ENCODE measurements around the gene SMARCC2.
"Not testable (repeated sequence)": the region's sequence is repeated elsewhere in the genome, so short reads cannot be mapped to it uniquely, and the experiment has no call there.

Gene SMARCC2

DNA sequence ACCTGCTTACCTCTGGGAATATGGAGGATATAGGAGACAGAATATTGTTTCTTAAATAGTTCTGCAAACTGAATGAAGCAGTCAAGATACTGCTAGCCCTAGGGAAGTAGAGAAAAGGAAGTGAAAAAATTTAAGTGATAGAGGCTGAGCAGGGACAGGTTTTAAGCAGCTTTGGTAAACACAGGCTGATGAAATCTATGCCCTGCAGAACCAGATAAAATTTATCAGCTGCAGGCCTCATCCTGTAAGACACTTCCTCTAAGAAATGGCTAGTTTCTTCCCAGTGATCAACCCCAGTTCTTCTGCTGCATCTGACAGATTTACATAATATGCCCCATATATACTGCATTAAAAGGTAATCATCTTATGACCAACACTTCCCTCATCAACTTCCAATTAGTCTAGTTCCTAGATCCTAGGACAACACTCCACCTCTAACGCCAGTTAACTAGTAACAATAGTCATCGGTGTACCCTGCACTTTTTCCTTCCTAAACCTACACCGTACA lies 62.5 kb downstream of the SMARCC2 start:
- FAIRE-seq (no peak), DNase-seq (ENCODE audit: insufficient read length, low spot score) (no peak)

DNA sequence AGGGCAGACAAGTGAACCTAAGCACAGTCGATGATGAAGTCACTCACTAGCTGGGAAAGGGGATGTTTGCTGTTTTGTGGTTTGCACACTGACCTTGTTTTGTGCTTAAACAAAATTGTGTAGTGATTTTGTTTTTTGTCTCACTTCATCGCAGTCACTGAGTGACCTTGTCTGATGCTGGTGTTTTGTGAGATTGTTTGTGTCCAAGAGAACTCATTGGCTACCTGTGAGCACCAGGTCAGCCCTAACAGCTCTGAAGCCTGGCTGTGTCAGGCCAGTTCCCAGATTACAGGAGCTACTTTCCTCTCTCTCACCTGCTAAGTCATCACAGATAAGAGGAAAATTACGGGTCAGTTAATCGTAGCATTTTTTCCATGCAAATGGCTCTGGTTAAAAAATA lies 65.2 kb downstream of the SMARCC2 start:
- DNase-seq (ENCODE audit: insufficient read length, low spot score) (no peak), FAIRE-seq (no peak)

DNA sequence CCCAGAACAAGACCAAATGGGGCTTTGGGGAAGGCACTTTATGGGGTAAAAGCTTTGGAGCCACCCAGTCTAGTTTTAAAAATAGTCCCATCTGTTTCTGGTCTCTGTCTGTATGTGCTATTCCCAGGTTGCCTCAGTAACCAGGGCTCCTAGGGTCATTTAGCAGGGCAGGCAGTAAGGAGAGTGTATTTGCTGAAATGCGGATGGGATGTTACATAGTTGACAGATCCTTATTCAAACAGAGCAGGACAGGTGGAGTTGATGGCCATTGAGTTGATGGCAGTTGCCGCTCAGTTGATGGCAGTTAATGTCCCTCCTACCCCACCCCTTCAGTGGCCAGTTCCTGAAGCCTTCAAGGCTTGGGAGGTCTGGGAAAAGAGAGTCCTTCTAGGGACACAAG lies 66.6 kb downstream of the SMARCC2 start:
- no peak for DNase-seq (ENCODE audit: insufficient read length, low spot score)
- no peak for FAIRE-seq

DNA sequence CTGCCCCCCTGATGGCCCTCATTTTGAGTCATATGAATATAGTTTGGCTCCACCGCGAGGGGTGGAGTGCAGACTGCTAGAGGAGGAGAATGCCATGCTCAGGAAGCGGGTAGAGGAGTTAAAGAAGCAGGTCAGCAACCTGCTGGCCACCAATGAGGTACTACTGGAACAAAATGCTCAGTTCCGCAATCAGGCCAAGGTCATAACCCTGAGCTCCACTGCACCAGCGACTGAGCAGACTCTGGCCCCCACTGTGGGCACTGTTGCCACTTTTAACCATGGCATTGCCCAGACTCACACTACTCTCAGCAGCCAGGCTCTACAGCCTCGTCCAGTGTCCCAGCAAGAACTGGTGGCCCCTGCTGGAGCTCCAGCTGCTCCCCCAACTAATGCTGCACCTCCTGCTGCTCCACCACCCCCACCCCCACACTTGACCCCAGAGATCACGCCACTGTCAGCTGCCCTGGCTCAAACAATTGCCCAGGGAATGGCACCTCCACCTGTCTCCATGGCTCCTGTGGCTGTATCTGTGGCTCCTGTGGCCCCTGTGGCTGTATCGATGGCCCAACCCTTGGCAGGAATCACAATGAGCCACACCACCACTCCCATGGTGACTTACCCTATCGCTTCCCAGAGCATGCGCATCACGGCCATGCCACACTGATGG lies 67.9 kb downstream of the SMARCC2 start:
- DNase-seq (ENCODE audit: insufficient read length, low spot score) (no peak), FAIRE-seq (no peak)

DNA sequence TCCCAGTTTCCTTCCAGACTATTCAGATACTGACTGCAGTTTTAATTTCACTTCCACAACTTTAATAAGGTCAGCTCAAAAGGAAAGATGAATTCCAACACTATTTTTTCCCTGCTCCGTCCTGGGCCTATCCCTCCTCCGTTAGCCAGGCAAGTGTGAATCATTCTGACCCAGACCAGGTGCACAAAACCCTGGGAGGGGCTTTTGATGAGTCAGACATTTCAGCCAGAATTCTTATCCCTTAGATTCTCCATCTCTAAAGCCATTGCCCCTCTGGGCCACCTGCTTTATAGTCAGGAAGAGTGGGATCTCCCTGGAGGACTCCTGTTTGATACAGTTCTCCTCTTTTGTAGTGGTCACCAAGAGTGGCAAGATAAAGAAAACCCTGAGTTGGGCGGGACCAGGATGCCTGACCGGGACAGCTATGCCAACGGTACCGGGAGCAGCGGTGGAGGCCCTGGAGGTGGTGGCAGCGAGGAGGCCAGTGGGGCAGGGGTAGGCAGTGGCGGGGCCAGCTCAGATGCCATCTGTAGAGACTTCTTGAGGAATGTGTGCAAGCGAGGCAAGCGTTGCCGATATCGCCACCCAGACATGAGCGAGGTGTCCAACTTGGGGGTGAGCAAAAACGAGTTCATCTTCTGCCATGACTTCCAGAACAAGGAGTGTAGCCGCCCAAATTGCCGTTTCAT lies 69.0 kb downstream of the SMARCC2 start:
- no peak for FAIRE-seq
- DNase-seq (ENCODE audit: insufficient read length, low spot score): no peak

DNA sequence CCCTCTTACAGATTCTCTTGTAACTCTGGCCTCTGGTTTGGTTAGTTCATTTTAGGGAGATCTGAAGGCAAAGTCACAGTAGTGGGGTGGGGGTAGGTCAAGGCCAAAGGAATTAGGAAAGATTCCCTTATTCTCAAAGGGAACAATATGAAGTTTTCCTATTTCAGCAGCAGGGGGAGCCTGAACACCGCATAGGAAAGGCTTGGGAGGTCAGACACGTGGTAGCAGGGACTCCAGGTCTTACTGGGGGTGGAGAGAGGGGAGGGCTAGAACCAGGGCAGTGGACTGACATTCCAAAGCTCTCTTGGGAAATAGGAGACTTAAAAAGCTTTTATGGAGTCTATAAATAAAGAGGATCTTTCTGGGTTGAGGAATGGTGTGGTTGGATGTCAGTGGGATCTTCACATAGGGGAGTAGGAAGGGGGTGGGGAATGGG lies 69.9 kb downstream of the SMARCC2 start:
- FAIRE-seq: peak; percentile 80
- peak; percentile 44 for DNase-seq (ENCODE audit: insufficient read length, low spot score)

DNA sequence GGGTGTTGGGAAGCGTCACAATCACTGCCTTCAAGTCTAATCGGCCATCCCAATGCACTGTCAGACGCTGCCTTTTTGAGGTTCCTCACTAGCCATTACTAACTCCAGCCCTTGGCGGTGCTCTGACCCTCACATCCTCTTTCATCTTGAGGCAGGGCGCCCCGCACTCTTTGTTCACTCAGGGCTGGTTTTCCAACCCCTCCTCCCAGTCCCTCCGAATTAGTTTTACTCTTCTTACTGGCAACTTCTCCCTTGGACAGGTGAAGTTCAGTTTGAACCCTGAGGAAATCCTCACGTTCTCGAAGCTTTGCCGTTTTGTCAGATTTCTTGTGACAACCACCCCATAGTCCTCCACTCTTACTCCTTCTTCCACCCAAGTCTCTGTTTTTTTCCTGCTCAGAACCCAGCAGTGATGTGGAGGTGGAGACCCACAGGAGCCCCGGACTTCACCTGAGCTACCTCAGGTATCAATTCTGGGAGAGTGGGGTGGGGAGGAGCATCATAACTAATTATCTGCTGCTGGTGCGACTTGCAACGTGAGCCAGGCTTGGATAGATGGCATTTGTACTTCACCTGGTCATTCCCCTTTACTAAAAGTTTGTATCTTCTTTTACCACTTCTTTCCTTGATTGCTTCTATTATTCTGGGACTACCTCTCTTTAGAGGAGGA lies 70.5 kb downstream of the SMARCC2 start:
- DNase-seq (ENCODE audit: insufficient read length, low spot score) (no peak), FAIRE-seq (peak; percentile 57)

DNA sequence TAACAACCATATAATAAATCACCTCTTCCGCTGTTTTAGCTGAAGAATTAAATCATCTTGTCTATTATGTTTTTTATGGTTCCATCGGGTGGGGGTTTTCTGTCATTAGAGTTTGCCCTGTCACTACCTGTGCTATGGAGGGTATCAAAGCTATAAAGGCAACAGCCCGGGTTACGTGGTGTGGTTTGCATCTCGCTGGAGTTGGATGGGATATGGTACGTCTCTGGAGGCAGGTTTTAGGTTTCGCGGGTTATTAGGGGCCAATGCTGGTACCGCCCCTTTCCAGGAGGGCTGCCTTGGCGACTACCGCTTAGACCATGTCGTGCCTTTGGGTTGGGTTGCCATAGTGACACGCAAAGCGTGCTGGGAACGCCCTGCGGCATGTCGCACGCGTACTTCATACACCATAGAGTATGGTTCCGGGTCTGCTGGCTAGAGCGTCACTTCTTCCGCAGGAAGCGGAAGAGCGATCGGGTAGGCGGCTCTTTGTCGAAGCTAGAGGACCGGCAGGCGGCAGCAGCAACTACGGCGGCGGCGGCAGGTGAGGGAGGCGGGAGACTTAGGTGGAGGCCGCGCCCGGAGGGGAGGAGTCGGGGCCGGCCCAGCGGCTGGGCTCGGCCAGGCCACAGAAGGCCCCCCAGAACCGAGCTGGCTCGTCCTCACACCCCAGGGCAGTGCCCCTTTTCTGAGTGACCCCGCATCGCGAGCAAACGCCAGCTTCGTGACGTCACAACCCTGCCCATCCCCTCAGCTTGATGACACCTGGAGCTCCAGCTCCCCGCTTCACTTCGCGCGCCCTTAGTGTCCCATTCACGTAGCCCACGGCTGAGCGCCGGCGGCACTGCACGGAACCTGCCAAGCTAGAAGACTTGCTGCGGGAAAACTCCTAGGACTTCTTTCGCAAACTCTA lies 71.2 kb downstream of the SMARCC2 start, which contains the start of gene ZC3H10:
Gene ZC3H10 (plus strand): TSS at position 489 of the 910 bp plus-strand sequence. CDS start 2,297 bp downstream, outside the sequence.
- FAIRE-seq: peak; percentile 100

DNA sequence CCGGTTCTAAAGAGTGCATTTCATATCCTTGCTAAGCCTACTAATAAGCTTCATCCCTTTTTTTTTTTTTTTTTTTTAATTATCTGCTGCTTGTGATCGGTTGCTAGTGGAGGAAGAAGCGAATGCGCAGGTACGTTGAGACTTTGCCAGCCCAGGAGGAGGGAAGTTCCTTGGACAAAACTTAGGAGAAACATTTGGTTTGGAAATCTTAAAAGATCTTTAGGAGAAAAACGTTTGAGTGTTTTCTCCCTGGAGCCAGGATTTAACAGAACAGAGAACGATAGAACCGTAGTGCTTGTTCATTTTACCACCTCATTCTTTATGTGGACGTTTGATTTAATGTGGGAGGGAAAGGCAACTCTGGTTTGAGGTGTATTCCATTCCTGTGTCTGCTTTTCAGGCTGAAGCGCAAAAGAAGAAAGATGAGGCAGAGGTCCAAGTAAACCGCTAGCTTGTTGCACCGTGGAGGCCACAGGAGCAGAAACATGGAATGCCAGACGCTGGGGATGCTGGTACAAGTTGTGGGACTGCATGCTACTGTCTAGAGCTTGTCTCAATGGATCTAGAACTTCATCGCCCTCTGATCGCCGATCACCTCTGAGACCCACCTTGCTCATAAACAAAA lies 72.1 kb downstream of the SMARCC2 start:
- not testable (repeated sequence) for FAIRE-seq; DNase-seq (ENCODE audit: insufficient read length, low spot score)

More for the DNA sequence above, 71.2 kb downstream of the SMARCC2 start, which contains the start of gene ZC3H10:
- DNase-seq (ENCODE audit: insufficient read length, low spot score): peak; percentile 70

DNA sequence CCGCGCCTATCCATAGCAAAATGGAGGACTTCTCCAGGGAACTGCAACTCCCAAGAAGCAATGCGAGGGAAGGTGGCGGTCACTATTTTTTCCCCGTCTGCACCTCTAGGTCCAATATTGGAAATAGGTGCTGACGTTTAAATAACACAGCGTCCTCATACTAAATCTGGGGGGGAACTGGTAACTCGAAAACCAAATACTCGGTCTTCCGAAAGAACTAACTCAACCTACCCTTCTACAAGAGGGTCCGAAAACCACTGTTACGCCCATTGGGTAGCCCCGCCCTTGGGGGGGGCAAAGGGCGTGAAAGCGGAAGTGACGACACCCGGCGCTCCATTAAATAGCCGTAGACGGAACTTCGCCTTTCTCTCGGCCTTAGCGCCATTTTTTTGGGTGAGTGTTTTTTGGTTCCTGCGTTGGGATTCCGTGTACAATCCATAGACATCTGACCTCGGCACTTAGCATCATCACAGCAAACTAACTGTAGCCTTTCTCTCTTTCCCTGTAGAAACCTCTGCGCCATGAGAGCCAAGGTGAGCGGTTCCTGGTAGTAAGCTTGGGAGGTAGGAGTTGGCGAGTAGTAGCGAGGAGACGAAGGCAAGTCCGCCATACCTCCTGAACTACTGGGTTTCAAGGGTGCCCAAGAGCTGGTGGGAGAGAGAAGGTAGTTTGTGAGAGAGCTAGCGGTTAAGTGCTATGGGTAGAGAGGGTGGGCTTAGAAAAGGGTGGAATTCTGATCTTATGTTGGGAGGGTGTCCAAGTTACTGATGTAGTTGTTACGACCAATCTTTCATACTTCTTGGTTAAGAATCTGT lies 72.8 kb downstream of the SMARCC2 start, which contains the start of gene RPL41:
Gene RPL41 (plus strand): TSS at position 367 of the 815 bp plus-strand sequence.
- FAIRE-seq (peak; percentile 98), DNase-seq (ENCODE audit: insufficient read length, low spot score) (peak; percentile 25)

DNA sequence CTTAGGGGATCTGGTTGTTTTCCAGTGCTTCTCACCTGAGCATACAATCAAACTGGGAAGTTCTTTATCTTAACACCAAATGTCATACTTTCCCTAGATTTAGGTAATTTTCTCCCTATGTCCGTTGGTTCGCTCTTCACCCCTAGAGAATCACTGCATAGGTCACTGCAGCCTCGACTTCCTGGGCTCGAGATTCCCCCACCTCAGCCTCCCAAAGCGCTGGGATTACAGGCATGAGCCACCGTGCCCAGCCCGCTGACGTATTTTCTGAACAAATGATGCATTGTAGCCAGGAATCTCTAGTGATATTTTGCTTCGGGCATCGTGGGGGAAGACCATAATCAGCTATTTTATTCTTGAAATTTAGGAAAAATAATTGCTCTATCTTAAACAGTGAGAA lies 74.0 kb downstream of the SMARCC2 start:
- FAIRE-seq: no peak
- DNase-seq (ENCODE audit: insufficient read length, low spot score): no peak

DNA sequence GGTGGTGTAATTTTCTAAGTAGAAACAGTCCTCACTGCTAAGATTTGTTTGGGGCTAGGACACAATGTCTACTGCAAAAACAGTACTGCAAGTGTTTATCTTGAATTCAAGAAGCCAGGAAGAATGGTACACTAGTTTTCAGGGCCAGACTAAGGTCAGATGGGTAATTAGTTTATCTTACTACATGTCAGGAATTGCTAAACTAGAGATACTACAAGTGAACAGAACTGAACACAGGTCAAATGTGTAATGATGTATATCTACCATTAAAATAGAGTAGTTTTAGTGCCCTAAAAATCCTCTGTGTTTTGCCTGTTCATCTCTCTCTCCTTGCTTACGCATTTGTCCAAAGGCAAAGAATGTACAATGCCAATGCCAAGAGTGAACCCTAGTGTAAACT lies 75.2 kb downstream of the SMARCC2 start:
- DNase-seq (ENCODE audit: insufficient read length, low spot score) (no peak), FAIRE-seq (no peak)

All from GM19239 (cell line).